DND-41 (cell line): ENCODE results near the gene NRDC.
"Not testable (repeated sequence)": the region's sequence is repeated elsewhere in the genome, so short reads cannot be mapped to it uniquely, and the experiment has no call there.

ENCODE experiments used
- CTCF ChIP-seq: IDR thresholded peaks from 2 replicates; pipeline ENCODE4 v1.5.1; 2012; ENCODE audit warnings: borderline replicate concordance, low read length, moderate library complexity, mild to moderate bottlenecking; ENCODE audit not compliant: poor library complexity, severe bottlenecking; ENCODE audit errors: extremely low read depth
- EZH2 ChIP-seq: IDR thresholded peaks from 3 replicates; pipeline ENCODE4 v1.6.1; 2012; ENCODE audit warnings: borderline replicate concordance, low read depth, mild to moderate bottlenecking, moderate library complexity, low read length, inconsistent platforms; ENCODE audit not compliant: severe bottlenecking

DNA sequence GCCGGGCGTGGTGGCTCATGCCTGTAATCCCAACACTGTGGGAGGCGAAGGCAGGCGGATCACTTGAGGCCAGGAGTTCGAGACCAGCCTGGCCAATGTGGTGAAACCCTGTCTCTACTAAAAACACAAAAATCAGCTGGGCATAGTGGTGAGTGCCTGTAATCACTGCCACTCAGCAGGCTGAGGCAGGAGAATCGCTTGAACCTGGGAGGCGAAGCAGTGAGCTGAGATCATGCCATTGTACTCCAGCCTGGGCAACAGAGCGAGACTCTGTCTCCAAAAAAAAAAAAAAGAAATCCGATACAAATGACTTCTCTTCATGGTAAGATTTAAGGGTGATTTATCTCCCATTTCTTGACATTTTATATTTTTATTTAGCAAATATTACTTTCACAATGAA lies 59.5 kb downstream of the NRDC start:
- TF ChIP-seq EZH2, CTCF: not testable (repeated sequence)
